Nephron progenitor cell (in vitro differentiated cells): ENCODE results near the gene KCTD11.

Source experiments
- DNase-seq: peaks from one replicate; pipeline ENCODE4 v3.0.0; 2021
- H3K27ac Mint-ChIP-seq: 2 replicates; pipeline ENCODE4 v1.8.0; 2021; ENCODE audit warnings: mild to moderate bottlenecking, moderate library complexity, mixed read lengths
- H3K27me3 Mint-ChIP-seq: 2 replicates; pipeline ENCODE4 v1.8.0; 2021; ENCODE audit warnings: mild to moderate bottlenecking, low read depth, mixed read lengths; ENCODE audit not compliant: poor library complexity
- H3K36me3 Mint-ChIP-seq: 2 replicates; pipeline ENCODE4 v1.8.0; 2021; ENCODE audit warnings: low read depth, mixed read lengths
- H3K4me1 Mint-ChIP-seq: 2 replicates; pipeline ENCODE4 v1.8.0; 2021; ENCODE audit warnings: mixed read lengths
- H3K4me3 Mint-ChIP-seq: 2 replicates; pipeline ENCODE4 v1.8.0; 2021; ENCODE audit warnings: mild to moderate bottlenecking, moderate library complexity, mixed read lengths
- H3K9me3 Mint-ChIP-seq: 2 replicates; pipeline ENCODE4 v1.8.0; 2021; ENCODE audit warnings: mild to moderate bottlenecking, moderate library complexity, mixed read lengths
- TF ChIP-seq, protein P1 (sequence below): fragments of 200-600 bp; sonication (generic); IDR thresholded peaks from 2 replicates; pipeline ENCODE4 v1.5.0; 2021; ENCODE audit warnings: antibody characterized with exemption

Gene KCTD11

DNA sequence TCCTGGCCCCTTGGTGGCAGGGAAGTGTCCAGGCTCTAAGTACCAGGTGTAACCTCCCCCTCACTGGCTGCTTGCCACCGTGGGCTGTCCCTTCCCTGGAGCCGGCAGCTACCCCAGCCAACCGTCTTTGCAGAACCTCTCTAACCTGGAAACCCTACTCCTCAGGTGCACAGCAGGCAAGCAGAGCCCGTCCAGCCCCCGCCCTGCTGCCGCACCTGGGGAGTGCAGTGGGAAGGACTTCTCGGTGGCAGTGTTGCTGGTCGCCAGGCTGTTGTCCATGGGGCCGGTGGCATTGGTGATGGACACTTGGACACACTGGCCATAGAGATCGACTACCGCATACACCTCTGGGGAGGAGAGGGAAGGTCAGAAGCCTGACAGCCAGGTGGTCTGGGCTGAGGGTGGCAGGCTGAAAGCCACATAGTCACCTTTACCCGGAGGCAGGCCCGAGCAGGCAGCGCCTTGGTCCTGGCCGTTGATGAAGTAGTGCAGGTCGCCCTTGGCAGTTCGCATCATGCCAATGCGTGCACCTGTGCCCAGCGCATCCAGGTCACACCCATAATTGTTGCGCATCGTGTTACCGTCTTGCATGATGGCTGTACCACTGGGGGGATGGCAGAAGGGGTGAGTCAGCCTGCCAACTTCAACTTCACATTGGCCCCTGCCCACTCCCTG, 29.3 kb upstream of the KCTD11 start:
- Mint-ChIP-seq H3K36me3 (peaks cover 25% of the 10 kb centered on the region), H3K4me1 (peaks cover 3% of the 10 kb centered on the region)

DNA sequence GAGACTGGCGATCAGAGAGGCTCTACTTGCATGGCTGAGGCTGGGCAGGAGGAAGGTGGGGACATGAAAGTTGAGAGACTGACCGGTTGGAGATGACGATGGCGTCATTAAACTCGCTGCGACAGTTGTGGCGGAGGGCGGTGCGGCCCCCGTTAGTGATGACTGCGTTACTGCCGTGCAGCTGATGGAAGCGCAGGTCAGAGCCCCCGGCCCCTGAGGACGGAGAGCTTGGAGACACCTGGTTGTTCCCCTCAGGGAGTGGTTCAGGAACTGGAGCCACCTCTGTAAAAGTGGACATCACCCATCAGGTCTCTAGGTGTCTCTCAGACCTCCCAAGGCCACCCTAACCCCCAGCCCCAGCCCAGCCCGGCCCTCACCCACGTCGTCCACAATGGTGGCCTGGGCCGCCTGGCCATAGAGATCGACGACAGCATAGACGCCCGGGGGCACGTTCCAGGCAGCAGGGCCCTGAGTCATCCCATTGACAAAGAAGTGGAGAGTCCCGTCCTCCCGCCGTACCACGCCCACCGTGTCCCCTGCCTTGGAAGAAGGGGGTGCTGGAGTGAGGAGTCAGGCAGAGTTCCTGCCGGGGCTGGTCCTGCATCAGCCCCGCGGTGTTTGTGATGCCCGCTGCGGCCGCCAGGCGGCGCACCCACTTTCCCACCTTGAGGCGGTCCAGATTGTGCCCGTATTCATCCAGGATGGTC, 28.1 kb upstream of the KCTD11 start:
- no peaks in the 10 kb centered on the region for H3K27me3 Mint-ChIP-seq
- DNase-seq: peak; percentile 84
- TF ChIP-seq, protein P1, sequence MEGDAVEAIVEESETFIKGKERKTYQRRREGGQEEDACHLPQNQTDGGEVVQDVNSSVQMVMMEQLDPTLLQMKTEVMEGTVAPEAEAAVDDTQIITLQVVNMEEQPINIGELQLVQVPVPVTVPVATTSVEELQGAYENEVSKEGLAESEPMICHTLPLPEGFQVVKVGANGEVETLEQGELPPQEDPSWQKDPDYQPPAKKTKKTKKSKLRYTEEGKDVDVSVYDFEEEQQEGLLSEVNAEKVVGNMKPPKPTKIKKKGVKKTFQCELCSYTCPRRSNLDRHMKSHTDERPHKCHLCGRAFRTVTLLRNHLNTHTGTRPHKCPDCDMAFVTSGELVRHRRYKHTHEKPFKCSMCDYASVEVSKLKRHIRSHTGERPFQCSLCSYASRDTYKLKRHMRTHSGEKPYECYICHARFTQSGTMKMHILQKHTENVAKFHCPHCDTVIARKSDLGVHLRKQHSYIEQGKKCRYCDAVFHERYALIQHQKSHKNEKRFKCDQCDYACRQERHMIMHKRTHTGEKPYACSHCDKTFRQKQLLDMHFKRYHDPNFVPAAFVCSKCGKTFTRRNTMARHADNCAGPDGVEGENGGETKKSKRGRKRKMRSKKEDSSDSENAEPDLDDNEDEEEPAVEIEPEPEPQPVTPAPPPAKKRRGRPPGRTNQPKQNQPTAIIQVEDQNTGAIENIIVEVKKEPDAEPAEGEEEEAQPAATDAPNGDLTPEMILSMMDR: peak; percentile 90
- no peaks in the 10 kb centered on the region for H3K9me3 Mint-ChIP-seq
- no peak overlapping the region for H3K4me3 Mint-ChIP-seq
- H3K27ac Mint-ChIP-seq: no peak overlapping the region
- H3K4me1 Mint-ChIP-seq: peaks cover 16% of the 10 kb centered on the region
- H3K36me3 Mint-ChIP-seq: peaks cover 19% of the 10 kb centered on the region

More for the DNA sequence above, 29.3 kb upstream of the KCTD11 start:
- no peak overlapping the region for H3K4me3 Mint-ChIP-seq
- DNase-seq: no peak
- H3K27ac Mint-ChIP-seq: no peak overlapping the region
- no peaks in the 10 kb centered on the region for H3K9me3 Mint-ChIP-seq
- TF ChIP-seq, protein P1: no peak
- no peaks in the 10 kb centered on the region for H3K27me3 Mint-ChIP-seq

DNA sequence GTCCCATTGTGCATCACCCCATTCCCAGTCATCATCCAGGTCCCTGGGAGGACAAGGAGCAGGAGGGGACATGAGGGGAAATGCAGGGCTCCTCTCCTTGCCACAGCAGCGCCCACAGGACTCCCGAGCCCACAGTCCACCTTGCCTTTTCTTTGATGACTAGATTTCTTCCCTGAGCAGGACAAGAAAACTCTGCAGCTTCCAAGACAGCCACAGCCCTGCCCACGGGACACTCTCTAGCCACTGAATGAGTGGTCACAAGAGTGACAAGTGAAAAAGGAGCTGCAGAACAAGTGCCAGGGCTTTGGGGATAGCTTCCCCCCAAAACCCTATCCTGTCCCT, 27.6 kb upstream of the KCTD11 start:
- TF ChIP-seq, protein P1: no peak
- peaks cover 17% of the 10 kb centered on the region for H3K4me1 Mint-ChIP-seq
- no peaks in the 10 kb centered on the region for H3K9me3 Mint-ChIP-seq
- no peak overlapping the region for H3K4me3 Mint-ChIP-seq
- H3K27ac Mint-ChIP-seq: no peak overlapping the region
- no peaks in the 10 kb centered on the region for H3K27me3 Mint-ChIP-seq
- DNase-seq: no peak
- peaks cover 18% of the 10 kb centered on the region for H3K36me3 Mint-ChIP-seq

DNA sequence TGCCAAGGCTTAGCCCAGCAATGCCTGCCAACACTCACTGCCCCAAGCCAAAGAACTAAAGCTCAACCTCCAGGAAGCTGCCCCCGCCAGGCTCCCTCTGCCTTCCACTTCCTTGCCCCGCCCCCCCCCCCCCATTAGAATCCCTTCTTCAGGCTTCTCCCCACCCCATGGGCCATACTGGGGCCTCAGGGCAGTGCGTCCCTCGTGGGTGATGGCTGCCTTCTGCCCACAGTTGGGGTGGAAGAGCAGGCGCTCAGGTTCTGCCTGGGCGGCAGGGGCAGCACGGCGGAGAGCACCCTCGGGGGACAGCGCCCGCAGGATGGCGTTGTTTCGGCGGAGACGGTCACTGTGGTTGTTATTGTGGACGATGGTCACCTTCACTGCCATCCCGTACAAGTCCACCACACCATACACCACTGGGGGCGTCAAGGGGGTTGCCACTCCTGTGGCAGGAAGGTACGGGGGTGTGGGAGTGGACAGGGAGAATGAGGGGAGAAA, 26.9 kb upstream of the KCTD11 start:
- Mint-ChIP-seq H3K4me3 (no peak overlapping the region), H3K27ac (no peak overlapping the region), H3K4me1 (peaks cover 23% of the 10 kb centered on the region), H3K27me3 (no peaks in the 10 kb centered on the region), H3K9me3 (no peaks in the 10 kb centered on the region), H3K36me3 (peaks cover 18% of the 10 kb centered on the region)
- DNase-seq: no peak
- TF ChIP-seq, protein P1: no peak

DNA sequence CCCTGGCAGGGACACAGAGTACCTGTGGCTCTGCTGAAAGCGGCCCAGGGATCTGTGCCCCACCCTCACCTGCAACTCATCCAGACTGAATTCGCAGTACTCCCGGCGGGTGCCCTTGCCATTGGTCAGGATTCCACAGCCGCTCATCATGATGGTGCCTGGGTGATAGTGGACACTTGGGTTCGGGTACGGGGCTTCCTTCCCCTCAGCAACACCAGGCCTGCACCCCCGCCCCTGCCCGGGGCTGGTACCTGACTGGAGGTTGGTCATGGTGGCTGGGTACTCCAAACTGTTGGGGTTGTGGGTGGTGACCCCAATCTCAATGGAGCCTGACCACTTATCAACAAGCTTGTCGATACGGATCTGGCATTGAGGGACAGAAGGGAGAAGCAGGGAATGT, 25.8 kb upstream of the KCTD11 start:
- no peak overlapping the region for H3K4me3 Mint-ChIP-seq
- TF ChIP-seq, protein P1: no peak
- no peaks in the 10 kb centered on the region for H3K9me3 Mint-ChIP-seq
- H3K4me1 Mint-ChIP-seq: peaks cover 31% of the 10 kb centered on the region
- no peak for DNase-seq
- H3K27ac Mint-ChIP-seq: no peak overlapping the region
- H3K27me3 Mint-ChIP-seq: peaks cover 4% of the 10 kb centered on the region
- peaks cover 14% of the 10 kb centered on the region for H3K36me3 Mint-ChIP-seq
